K562 (cell line): ENCODE measurements around the gene TUBGCP5.

ENCODE experiments used
- CBX1 ChIP-seq: sonication (generic); IDR thresholded peaks from 2 replicates; pipeline ENCODE4 v1.6.1; 2016; ENCODE audit warnings: antibody characterized with exemption, low read depth, mild to moderate bottlenecking
- GABPA ChIP-seq: fragments of 200-800 bp; sonication (Bioruptor generic); conservative IDR thresholded peaks from 2 replicates; pipeline ENCODE4 v1.6.1; 2016; ENCODE audit warnings: low read depth, missing genetic modification characterization, missing compliant biosample characterization
- MAZ ChIP-seq, 2 experiments: fragments of 450-650 bp in 1 of 2; sonication (generic) in 1 of 2; formaldehyde crosslinking; IDR thresholded peaks in 1 of 2; conservative IDR thresholded peaks in 1 of 2; 2 replicates each; pipeline versions ENCODE4 v1.4.0 to v1.5.0; 2020; ENCODE audit warnings: mild to moderate bottlenecking in 1 of 2, missing genetic modification reagents in 1 of 2
- MTA1 ChIP-seq: fragments of 450-650 bp; IDR thresholded peaks from 2 replicates; pipeline ENCODE4 v1.6.1; 2017; ENCODE audit warnings: borderline replicate concordance
- PBX2 ChIP-seq, 2 experiments: IDR thresholded peaks in 1 of 2; conservative IDR thresholded peaks in 1 of 2; 2 replicates each; pipeline ENCODE4 v1.6.1; 2016; ENCODE audit warnings: low read depth in 2 of 2, mild to moderate bottlenecking in 1 of 2, missing compliant biosample characterization in 1 of 2, missing genetic modification characterization in 1 of 2, moderate library complexity in 1 of 2
- ZBTB12 ChIP-seq: fragments of 250-450 bp; sonication (Bioruptor Pico); IDR thresholded peaks from 2 replicates; pipeline ENCODE4 v1.4.0; 2020
- ZNF24 ChIP-seq: fragments of 450-650 bp; IDR thresholded peaks from 2 replicates; pipeline ENCODE4 v1.6.1; 2016
- ZNF589 ChIP-seq: fragments of 200-800 bp; sonication (Bioruptor generic); IDR thresholded peaks from 2 replicates; pipeline ENCODE4 v1.6.1; 2016; ENCODE audit warnings: low read depth, missing genetic modification characterization, missing compliant biosample characterization

DNA sequence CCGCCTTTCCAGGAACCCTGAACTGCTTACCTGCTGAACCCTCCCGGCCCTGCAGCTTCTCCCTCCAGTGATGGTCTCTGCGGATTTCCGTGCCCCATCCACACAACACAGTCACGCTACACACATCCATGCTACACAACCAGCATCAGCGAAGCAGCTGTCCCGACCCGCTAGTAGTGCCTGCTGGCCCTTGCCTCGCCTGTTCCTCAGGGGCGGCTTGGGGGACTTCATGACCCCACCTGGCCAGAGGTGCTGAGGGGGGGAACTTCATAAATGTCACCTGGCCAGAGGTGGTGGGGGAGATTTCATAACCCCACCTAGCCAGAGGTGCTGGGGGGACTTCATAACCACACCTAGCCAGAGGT lies 530 bp upstream of the TUBGCP5 start:
- TF ChIP-seq MAZ (CRISPR knock-in tag; conservative IDR thresholded peaks at IDR 0.05 in 1 of 2, IDR thresholded peaks at IDR 0.05 in 1 of 2), result no peak
- no peak for TF ChIP-seq GABPA (tag)
- no peak for TF ChIP-seq ZNF24
- no peak for TF ChIP-seq CBX1
- TF ChIP-seq PBX2 (CRISPR knock-in tag; IDR thresholded peaks at IDR 0.05; ENCODE audit: low read depth), result no peak
- TF ChIP-seq PBX2 (tag; conservative IDR thresholded peaks at IDR 0.05; ENCODE audit: low read depth), result no peak
- no peak for TF ChIP-seq ZBTB12
- no peak for TF ChIP-seq MTA1
- no peak for TF ChIP-seq ZNF589 (CRISPR knock-in tag)
